Activated CD4-positive, alpha-beta T cell treated with anti-CD3 and anti-CD28 coated beads for 4 hours (primary cell): Measurements from ENCODE around the gene ITGA5.

ENCODE experiments used
- DNase-seq, 2 donors: peaks; one replicate each; pipeline ENCODE4 v3.0.0-alpha.2; 2020

Gene ITGA5

GRCh38 chr12:54388237-54389133 is 30.6 kb downstream of the ITGA5 start:
- DNase-seq: no peak

- DNase-seq: no peak
Observed at GRCh38 chr12:54387114-54387467, 32.0 kb downstream of the ITGA5 start.

DNA sequence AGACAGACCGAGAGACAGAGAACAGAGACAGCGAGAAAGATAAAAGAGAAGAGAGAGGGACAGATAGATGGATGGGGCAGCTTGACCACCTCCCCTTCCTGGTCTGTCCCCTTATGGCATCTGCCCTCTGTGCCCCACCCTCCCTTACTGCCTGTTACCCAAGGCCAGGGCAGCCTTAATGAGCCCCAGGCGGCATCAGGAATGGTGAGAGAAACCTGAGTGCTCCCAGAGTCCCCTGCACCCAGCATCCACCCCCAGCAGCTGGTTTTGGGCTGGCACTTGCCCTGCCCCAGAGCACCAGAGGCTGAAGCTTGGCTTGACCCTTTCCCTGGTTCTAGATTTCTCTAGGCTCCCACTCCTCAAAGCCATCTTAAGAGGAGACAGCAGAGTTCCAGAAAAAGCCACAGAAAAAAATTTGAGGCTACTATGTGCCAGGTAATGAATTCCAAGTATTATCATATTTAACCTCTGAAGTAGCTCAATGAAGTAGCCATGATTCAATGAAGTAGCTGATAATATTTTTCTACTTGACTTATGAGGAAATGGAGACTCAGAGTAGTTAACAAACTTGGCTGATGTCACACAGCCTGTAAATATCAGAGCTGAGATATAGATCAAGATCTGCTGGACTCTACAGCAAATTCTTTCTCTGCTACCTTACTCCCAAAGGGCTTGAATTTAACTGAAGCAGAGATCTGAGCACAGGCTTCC is 32.5 kb downstream of the ITGA5 start:
- no peak for DNase-seq

- DNase-seq: no peak
Observed at GRCh38 chr12:54385251-54385914, 33.7 kb downstream of the ITGA5 start.

DNA sequence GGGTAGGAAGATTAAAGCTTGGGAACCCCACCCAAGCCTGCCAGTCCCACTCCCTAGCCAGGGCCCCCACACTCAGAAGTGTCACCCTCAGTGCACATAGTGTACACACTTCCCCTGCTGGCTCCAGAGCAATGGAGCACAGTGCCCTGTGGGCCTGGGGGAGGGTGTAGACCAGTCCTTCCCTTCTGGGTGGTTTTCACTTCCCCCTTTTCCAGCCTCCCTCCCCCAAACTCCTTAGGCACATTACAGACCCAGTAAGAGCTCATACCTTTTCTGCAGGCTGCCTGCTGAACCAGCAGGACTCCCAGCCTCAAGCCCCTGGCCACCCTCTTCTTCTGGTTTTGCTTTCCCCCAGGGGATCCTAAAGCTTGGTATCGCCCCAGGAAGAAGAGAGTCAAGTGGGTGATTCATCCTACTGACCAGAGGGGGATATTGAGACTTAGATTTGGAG is 34.5 kb downstream of the ITGA5 start, which contains the start of gene ZNF385A:
TSS of gene ZNF385A (minus strand) at position 143 of the 451 bp plus-strand sequence. CDS start 219 bp downstream, outside the sequence.
- DNase-seq: no peak

DNA sequence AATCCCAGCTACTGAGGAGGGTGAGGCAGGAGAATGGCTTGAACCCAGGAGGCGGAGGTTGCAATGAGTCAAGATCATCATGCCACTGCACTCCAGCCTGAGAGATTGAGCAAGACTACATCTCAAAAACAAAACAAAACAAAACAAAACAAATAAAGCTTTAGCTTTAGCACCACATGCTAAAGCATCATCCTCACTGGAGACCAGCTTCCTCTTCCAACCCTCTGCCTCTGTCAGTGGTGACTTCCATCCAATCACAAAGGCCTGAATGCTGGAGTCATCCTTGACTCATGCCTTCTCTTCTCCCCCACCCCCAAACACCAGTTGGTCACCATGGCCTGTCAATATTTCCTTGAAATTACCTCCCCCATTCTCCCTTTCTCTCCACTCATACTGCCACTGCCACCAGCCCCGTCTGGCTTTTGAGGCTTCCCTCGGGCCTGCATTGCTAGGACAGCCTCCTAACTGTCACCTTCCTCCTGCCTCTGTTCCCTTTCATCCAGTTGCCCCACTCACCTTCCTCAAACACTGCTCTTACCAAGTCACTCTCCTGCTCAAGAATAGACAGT is 35.9 kb downstream of the ITGA5 start:
- DNase-seq: no peak

DNA sequence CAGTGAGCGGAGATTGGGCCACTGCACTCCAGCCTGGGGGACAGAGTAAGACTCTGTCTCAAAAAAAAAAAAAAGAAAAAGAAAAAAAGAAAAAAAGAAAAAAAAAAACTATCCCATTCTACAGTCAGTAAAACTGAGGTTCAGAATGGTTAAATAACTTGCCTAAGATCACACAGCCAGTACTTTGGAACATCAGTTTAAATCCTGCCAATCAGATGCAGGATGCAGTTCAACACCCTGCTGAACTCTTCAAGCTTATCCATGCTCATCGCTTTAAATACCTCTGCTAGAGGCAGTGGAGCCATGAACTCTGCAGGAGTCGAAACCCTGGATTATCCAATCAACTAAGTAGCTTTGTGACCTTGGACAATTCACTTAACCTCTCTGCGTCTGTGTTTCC is 37.9 kb downstream of the ITGA5 start:
- DNase-seq: no peak

- peak; percentile 88 to 93 for DNase-seq
Observed at GRCh38 chr12:54379398-54380201, 39.5 kb downstream of the ITGA5 start.

DNA sequence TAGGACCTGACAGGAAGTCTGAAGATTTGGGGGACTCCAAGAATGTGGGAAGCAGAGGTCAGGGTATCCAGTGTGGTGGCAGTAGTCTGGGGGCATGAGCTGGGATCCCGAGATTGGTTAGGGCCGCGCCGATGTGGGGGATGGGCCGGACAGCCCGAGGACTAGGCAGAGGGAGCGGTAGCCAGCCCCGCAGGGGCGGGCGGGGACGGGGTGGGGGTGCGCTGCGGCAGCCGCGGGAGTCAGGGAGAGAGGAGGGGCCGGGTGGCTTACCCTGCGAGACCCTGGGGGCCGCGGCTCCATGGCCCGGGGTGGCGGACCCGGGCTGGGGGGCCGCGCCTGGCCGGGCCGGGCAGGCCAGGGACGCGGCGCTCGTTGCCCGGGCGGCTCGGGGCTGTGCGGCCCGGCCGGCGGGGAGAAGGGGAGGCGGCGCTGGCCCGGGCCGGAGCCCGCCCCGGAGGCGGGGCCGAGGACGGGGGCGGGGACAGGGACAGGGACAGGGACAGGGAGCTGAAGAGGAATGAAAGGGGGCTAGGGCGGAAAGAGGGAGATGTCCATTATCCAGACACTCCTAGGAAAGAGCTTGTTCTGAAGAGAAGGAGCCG is 40.2 kb downstream of the ITGA5 start:
- peak in 1 of 2 donors; percentile 21 for DNase-seq

GRCh38 chr12:54377797-54378515 is 41.1 kb downstream of the ITGA5 start:
- DNase-seq: no peak

DNA sequence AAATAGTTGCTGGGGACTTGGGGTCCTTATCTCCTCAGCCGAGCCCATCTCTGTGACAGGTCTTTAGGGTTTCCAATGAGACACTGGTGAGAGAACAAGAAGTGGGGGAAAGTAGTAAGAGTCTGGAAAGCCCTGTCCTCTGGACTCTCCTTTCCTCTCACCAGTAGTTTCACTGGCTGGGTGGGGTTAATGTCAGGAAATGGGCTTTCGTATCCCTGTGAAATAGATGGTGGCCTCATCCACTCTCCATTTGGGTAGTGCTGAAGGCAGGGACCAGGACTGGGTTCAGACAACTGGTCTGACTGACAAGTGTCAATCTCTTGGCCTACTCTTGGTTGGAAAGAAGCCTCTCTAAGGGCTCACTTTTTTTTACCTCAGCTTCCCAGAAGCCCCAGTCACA is 42.1 kb downstream of the ITGA5 start:
- DNase-seq: no peak

- DNase-seq: no peak
Observed at GRCh38 chr12:54376596-54376995, 42.5 kb downstream of the ITGA5 start.

- DNase-seq: no peak
Observed at GRCh38 chr12:54375259-54375579, 43.8 kb downstream of the ITGA5 start.

GRCh38 chr12:54374562-54375258 is 44.4 kb downstream of the ITGA5 start:
- no peak for DNase-seq

DNA sequence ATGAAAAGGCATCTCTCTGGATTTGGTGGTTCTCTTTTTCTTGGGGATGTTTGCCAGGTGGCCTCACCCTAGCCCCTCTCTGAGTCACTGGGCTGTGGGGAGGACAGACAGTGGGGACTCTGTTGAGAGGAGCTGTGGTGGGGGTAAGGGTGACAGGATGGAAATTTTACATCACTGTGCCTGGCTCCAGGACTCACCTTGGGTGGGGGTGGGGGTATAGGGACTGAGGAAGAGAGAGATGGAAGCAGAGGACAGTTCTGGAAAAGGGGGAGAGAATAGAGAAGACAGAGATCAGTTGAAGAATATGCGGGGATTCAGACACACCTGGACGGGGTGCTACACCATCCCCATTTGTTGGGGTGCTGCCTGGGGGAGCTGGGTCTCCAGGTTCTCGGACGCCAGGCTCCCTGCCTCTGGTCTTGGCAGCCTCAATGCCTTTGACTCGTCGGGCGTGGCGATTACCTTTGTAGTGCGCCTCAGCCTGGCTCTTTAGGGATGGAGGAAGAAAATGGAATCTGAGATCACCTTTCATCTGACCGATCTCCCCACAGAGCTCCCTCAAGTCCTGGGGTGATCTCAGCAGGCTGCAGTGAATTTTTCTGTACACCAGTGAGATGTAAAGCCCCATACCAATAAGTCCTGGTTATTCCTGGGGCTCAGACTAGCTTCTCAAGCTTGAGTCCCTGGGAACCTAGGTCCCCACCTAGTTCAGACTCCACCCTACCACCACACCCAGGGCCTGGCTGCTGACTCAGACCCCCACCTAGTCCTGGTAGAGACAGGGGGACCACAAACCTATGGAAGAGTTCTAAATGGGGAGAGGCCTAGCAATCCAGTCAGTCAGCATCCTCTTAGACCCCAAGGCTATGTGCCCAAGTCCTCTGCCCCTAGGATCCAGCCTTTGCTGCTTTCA is 45.2 kb downstream of the ITGA5 start:
- no peak for DNase-seq

- no peak for DNase-seq
Observed at GRCh38 chr12:54372113-54372806, 46.8 kb downstream of the ITGA5 start.

GRCh38 chr12:54371328-54372112 is 47.5 kb downstream of the ITGA5 start:
- DNase-seq: no peak

DNA sequence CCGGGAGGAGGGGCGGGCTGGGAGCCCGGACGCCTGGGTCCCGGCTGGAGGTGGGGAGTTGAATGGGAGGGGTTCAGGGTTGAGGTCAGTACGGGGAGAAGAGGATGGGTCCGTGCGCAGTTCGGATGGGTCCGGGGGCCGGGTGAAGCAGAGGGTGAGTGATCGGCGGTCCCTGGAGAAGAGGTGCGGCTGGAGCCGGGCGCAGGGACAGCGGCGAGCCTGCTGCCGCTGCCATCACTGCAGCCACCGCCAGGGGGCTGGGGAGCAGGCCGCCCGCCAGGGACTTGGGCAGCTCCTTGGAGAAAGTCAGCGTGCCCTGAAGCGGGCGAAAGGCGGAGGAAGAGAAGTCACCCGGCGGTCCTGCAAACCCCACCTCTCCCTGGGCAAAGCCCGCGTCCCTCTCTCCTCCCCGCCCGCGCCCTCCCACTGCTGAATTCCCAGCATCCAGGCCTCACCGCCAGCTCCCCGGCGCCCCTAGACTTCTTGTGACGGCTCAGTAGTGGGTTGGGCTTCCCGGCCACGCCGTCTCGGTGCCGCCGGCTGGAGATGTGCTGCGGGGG is 48.8 kb downstream of the ITGA5 start:
- peak in 1 of 2 donors; percentile 26 for DNase-seq
